Measurements from ENCODE around the gene KIAA0753. TPM values are rescaled to one million over a fixed set of nuclear protein-coding genes. Genes with fewer than 3 reads are reported as not detected.

Gene KIAA0753
- total and polyA plus RNA-seq, 9 donors = 12.1 to 32.3 (median 19.2) TPM

DNA sequence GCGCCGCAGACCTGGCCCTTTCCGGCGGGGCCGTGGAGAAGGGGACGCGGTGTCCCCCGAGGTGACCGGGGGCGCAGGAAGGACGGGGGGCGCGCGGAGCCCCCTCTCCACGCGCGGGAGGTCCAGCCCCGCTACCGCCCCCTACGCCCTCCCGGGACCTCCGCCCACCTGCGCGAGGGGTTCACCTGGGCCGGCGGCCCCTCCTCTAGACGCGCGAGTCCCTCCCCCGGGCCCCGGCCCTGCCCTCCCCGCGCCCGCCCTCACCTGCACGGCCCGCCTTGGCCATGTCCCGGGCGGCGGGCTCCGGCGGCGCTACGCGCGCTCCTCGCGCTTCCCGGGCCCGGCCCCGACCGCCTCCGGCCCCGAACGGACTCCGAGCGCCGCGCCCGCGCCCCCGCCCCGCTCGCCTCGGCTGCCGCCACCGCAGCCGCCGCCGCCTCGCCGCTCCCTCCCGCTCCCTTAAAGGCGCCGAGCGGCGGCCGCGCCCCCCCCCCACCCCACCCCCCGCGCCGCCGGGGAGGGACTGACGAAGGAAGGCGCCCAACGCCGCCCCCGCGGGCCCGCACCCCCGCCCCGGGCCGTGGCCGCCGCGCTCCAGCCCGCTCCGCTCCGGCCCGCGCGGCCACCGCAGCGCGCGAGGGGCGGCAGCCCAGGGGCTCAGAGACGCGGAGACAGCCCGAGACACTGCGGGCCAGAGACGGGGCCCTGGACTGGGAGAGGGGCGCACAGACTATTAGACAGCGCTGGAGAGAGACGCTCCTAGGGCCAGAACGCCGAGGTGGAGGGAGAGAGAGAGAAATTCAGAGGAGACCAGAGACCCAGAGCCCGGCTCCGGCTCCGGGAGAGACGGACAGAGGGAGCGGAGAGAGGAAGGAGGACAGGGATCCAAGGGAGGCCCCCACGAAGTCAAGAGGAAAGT is 84.1 kb downstream of the KIAA0753 start, which contains the start of gene PITPNM3:
Gene PITPNM3, minus strand, starts transcription at position 435 of the 919 bp plus-strand sequence. Its CDS starts 149 bp downstream, at position 286.
- peak within 1 kb of the TSS; percentile 87 to 91 for H3K27ac ChIP-seq
- peak; percentile 56 to 78 (median 66) for DNase-seq
- TF ChIP-seq POLR2A (IDR thresholded peaks at IDR 0.05) = peak; percentile 39
- TF ChIP-seq, protein P1, sequence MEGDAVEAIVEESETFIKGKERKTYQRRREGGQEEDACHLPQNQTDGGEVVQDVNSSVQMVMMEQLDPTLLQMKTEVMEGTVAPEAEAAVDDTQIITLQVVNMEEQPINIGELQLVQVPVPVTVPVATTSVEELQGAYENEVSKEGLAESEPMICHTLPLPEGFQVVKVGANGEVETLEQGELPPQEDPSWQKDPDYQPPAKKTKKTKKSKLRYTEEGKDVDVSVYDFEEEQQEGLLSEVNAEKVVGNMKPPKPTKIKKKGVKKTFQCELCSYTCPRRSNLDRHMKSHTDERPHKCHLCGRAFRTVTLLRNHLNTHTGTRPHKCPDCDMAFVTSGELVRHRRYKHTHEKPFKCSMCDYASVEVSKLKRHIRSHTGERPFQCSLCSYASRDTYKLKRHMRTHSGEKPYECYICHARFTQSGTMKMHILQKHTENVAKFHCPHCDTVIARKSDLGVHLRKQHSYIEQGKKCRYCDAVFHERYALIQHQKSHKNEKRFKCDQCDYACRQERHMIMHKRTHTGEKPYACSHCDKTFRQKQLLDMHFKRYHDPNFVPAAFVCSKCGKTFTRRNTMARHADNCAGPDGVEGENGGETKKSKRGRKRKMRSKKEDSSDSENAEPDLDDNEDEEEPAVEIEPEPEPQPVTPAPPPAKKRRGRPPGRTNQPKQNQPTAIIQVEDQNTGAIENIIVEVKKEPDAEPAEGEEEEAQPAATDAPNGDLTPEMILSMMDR (IDR thresholded peaks at IDR 0.05) = no peak
- TF ChIP-seq EP300 (IDR thresholded peaks at IDR 0.05) = no peak
- intact Hi-C loops (cut with DNase I) = loop anchor here in 2 of 4 donors (5.0 kb wide), 1 partner anchor 84 kb away; no protein-coding TSS in a partner anchor
- no peaks in the 10 kb centered on the region for H3K27me3 ChIP-seq
- H3K36me3 ChIP-seq = no peaks in the 10 kb centered on the region
- H3K4me3 ChIP-seq = peak within 1 kb of the TSS; percentile 40
- peaks cover 31% of the 10 kb centered on the region for H3K4me1 ChIP-seq (ENCODE audit: insufficient read depth)
- WGBS, 3 donors = 1 to 2% (median 2%) methylated on average over 70 to 121 of the region's 122 CpGs
- no peaks in the 10 kb centered on the region for H3K9me3 ChIP-seq

DNA sequence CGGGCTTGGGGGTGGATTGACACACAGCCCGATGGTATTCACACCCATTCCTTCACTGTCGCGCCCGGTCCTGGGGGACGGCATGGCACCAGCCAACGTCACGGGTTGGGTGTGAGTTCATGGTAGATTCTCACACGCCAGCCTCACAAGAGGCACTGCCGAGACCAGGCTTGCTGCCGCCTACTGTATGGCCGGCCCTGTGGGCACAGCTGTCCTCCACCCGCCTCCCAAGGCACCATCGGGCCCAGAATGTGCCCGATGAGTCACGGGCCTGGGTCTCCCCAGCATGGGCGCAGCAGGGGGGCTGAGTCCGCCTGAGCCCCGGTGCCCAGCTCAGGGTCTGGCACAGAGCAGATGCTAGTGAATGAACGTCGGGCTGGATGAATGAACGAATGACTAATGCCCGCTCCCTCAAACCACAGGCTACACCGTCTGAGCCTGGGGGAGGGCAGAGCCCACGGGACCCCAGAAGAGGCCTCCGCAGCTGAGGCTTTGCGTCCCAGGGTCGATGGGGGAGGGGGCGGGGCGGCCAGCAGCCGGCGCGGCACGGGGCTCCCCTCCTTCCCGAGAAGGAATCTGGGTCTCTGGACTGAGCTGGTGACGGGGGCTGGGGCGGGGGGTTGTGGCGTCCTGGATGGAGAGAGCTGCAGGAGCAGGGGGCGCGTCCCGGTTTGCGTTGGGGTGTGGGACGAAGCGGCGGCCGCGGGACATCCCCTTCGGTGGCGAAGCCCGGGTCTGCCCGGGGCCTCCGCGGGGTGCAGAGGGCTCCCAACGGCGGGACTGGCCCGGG is 85.0 kb downstream of the KIAA0753 start:
- no peaks in the 10 kb centered on the region for H3K36me3 ChIP-seq
- 3 to 10% (median 4%) methylated on average over 26 to 56 of the region's 56 CpGs for WGBS, 3 donors
- TF ChIP-seq, protein P1 (IDR thresholded peaks at IDR 0.05) = no peak
- TF ChIP-seq POLR2A (IDR thresholded peaks at IDR 0.05) (no peak), EP300 (IDR thresholded peaks at IDR 0.05) (no peak)
- no peaks in the 10 kb centered on the region for H3K27me3 ChIP-seq
- no peaks in the 10 kb centered on the region for H3K9me3 ChIP-seq
- H3K4me3 ChIP-seq = peak overlapping the region; percentile 40
- intact Hi-C loops (cut with DNase I) = loop anchor here in 2 of 4 donors (5.0 kb wide), 1 partner anchor 83 kb away; no protein-coding TSS in a partner anchor
- DNase-seq = peak; percentile 51 to 75 (median 57)
- peaks cover 31% of the 10 kb centered on the region for H3K4me1 ChIP-seq (ENCODE audit: insufficient read depth)
- H3K27ac ChIP-seq = peak overlapping the region; percentile 80 to 91

DNA sequence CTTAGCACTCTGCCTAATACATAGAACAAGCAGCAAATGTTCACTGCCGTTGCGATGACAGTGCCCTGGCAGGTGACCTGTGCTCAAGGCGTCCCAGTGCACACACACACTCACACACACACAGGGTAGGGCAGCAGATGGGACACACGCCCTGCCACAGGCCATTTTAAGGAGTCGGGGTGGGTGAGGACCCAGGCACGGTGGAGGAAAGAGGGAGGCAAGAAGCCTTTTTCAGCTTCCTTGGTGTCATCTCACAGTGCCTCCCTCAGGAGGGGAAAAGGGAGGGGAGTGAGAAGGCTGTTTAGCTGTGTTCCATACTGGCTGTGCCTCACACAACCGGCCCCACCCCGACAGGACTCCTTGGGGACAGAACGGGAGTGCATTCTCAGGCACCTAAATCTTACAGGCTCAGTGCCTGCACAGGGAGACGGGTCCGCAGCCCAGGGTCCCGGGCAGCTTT is 85.6 kb downstream of the KIAA0753 start:
- 32 to 49% (median 39%) methylated on average over 12 of the region's 12 CpGs for WGBS, 3 donors
- no peaks in the 10 kb centered on the region for H3K9me3 ChIP-seq
- H3K27me3 ChIP-seq = no peaks in the 10 kb centered on the region
- H3K4me3 ChIP-seq = no peak overlapping the region
- DNase-seq = peak in 1 of 5 donors; percentile 36
- peaks cover 28% of the 10 kb centered on the region for H3K4me1 ChIP-seq (ENCODE audit: insufficient read depth)
- intact Hi-C loops (cut with DNase I) = loop anchor here in 2 of 4 donors (5.0 kb wide), 2 partner anchors 63 to 83 kb away; no protein-coding TSS in a partner anchor
- TF ChIP-seq, protein P1 (IDR thresholded peaks at IDR 0.05) = no peak
- no peak for TF ChIP-seq POLR2A (IDR thresholded peaks at IDR 0.05)
- TF ChIP-seq EP300 (IDR thresholded peaks at IDR 0.05) = no peak
- no peaks in the 10 kb centered on the region for H3K36me3 ChIP-seq
- peak overlapping the region; percentile 43 to 91 for H3K27ac ChIP-seq

DNA sequence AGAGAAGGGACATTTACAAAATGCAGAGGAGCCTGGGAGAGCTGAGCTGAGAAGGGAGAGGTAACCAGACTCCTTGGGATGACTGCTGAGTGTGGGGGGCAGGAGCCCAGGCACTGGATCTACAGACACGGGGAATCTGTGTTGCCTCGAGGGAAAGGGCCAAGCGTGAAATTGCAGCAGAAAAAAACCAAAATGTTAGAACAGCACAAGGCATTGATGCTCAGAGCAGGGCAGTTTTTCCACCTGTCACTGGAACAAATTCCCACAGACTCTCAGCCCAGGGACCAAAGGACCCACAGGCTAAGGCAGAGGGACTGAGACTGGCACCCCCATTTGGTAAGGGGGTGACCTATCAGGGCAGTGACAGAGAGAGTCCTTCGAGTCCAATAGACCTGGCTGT is 86.2 kb downstream of the KIAA0753 start:
- no peaks in the 10 kb centered on the region for H3K27me3 ChIP-seq
- peaks cover 26% of the 10 kb centered on the region for H3K4me1 ChIP-seq (ENCODE audit: insufficient read depth)
- H3K9me3 ChIP-seq = no peaks in the 10 kb centered on the region
- no peaks in the 10 kb centered on the region for H3K36me3 ChIP-seq
- 65 to 76% (median 73%) methylated on average over 4 of the region's 4 CpGs for WGBS, 3 donors
- TF ChIP-seq POLR2A (IDR thresholded peaks at IDR 0.05) (no peak), EP300 (IDR thresholded peaks at IDR 0.05) (no peak)
- TF ChIP-seq, protein P1 (IDR thresholded peaks at IDR 0.05) = no peak
- H3K4me3 ChIP-seq = no peak overlapping the region
- intact Hi-C loops (cut with DNase I) = loop anchor here in 1 of 4 donors (5.0 kb wide), 1 partner anchor 62 kb away; no protein-coding TSS in a partner anchor
- no peak for DNase-seq
- peak overlapping the region in 1 of 2 donors; percentile 43 for H3K27ac ChIP-seq
